Gastroesophageal sphincter (tissue), 3 donors: ENCODE results near the gene DNAI2.

Source experiments
- EP300 ChIP-seq: sonication (generic); formaldehyde crosslinking; IDR thresholded peaks from one replicate; pipeline ENCODE4 v1.6.1; 2017; ENCODE audit warnings: antibody characterized with exemption, mild to moderate bottlenecking
- POLR2A ChIP-seq, 2 donors: fragments of 450-650 bp; IDR thresholded peaks; one replicate each; pipeline ENCODE4 v1.6.1; 2017; ENCODE audit warnings: antibody characterized with exemption in 2 of 2, mild to moderate bottlenecking in 2 of 2, moderate library complexity in 1 of 2
- POLR2AphosphoS5 ChIP-seq: sonication (generic); formaldehyde crosslinking; IDR thresholded peaks from one replicate; pipeline ENCODE4 v1.6.1; 2017; ENCODE audit warnings: antibody characterized with exemption
- TF ChIP-seq, protein P1 (sequence below), 4 experiments: fragments of 200-600 bp in 2 of 4; fragments of 450-650 bp in 2 of 4; sonication (generic) in 1 of 4; IDR thresholded peaks; one replicate each; pipeline ENCODE4 v1.5.1; 2017 to 2019; ENCODE audit warnings: antibody characterized with exemption in 4 of 4, mild to moderate bottlenecking in 2 of 4, moderate library complexity in 2 of 4

- TF ChIP-seq EP300 (no peak), POLR2A (IDR thresholded peaks at IDR 0.05) (no peak), POLR2AphosphoS5 (no peak)
- TF ChIP-seq, protein P1, sequence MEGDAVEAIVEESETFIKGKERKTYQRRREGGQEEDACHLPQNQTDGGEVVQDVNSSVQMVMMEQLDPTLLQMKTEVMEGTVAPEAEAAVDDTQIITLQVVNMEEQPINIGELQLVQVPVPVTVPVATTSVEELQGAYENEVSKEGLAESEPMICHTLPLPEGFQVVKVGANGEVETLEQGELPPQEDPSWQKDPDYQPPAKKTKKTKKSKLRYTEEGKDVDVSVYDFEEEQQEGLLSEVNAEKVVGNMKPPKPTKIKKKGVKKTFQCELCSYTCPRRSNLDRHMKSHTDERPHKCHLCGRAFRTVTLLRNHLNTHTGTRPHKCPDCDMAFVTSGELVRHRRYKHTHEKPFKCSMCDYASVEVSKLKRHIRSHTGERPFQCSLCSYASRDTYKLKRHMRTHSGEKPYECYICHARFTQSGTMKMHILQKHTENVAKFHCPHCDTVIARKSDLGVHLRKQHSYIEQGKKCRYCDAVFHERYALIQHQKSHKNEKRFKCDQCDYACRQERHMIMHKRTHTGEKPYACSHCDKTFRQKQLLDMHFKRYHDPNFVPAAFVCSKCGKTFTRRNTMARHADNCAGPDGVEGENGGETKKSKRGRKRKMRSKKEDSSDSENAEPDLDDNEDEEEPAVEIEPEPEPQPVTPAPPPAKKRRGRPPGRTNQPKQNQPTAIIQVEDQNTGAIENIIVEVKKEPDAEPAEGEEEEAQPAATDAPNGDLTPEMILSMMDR (IDR thresholded peaks at IDR 0.05): no peak
Measured at GRCh38 chr17:74317071-74317470, 43.0 kb downstream of the DNAI2 start.
